ENCODE data around the gene ORM2.

The ORM2 gene

GRCh38 chr9:114365194-114365593 lies 35.5 kb downstream of the ORM2 start:
- Histone ChIP-seq H3K18ac (ENCODE audit: low read depth in 1 of 2, low read length in 2 of 2) (no peak overlapping the region), H2AK5ac (ENCODE audit: low read length, severe bottlenecking) (no peak overlapping the region), H4K8ac (ENCODE audit: low read length) (no peak overlapping the region), H2BK5ac (ENCODE audit: low read depth, low read length, poor library complexity, severe bottlenecking) (no peak overlapping the region), H2AFZ (ENCODE audit: low read depth, low read length) (no peak overlapping the region), H3K4me1 (ENCODE audit: control insufficient read depth, insufficient read depth, low read depth, low read length) (peaks cover 16% of the 10 kb centered on the region), H2BK15ac (ENCODE audit: low read depth, poor library complexity, severe bottlenecking) (no peak overlapping the region), H3K4me2 (ENCODE audit: low read length, poor library complexity, severe bottlenecking) (no peak overlapping the region), H3K27ac (ENCODE audit: low read length, poor library complexity, severe bottlenecking) (no peak overlapping the region), H3K9ac (ENCODE audit: low read length) (no peak overlapping the region), H2BK12ac (ENCODE audit: low read length in 2 of 2) (no peak overlapping the region), H3K36me3 (ENCODE audit: control insufficient read depth in 1 of 2, insufficient read depth in 2 of 2, low read depth in 1 of 2, low read length in 2 of 2) (peaks cover 46 to 66% of the 10 kb centered on the region in 2 experiments), H3K4ac (ENCODE audit: low read depth in 1 of 2, low read length in 2 of 2) (no peak overlapping the region), H3K4me3 (ENCODE audit: insufficient read depth in 1 of 2, low read depth in 1 of 2, low read length in 2 of 2) (no peak overlapping the region), H3K14ac (ENCODE audit: low read length in 2 of 2) (no peak overlapping the region), H3K23ac (ENCODE audit: low read length in 2 of 2) (no peak overlapping the region), H3K79me1 (replicated peaks; ENCODE audit: low read length, poor library complexity, severe bottlenecking) (peaks cover 25% of the 10 kb centered on the region), H3K9me3 (ENCODE audit: control insufficient read depth, low read length) (no peaks in the 10 kb centered on the region), H3K27me3 (ENCODE audit: control insufficient read depth in 1 of 2, insufficient read depth in 1 of 2, low read length in 2 of 2) (no peaks in the 10 kb centered on the region), H4K91ac (ENCODE audit: low read length) (no peak overlapping the region), H2BK120ac (ENCODE audit: low read depth, low read length) (no peak overlapping the region)
- no CpG with 5 or more reads among the region's 2 CpGs for WGBS
- no peak for DNase-seq

GRCh38 chr9:114366334-114367128 lies 36.9 kb downstream of the ORM2 start:
- Histone ChIP-seq H3K23ac (ENCODE audit: low read length in 2 of 2) (no peak overlapping the region), H3K4me3 (ENCODE audit: insufficient read depth in 1 of 2, low read depth in 1 of 2, low read length in 2 of 2) (no peak overlapping the region), H2BK12ac (ENCODE audit: low read length in 2 of 2) (no peak overlapping the region), H4K8ac (ENCODE audit: low read length) (no peak overlapping the region), H2AFZ (ENCODE audit: low read depth, low read length) (no peak overlapping the region), H3K36me3 (ENCODE audit: control insufficient read depth in 1 of 2, insufficient read depth in 2 of 2, low read depth in 1 of 2, low read length in 2 of 2) (peaks cover 46 to 57% of the 10 kb centered on the region in 2 experiments), H3K9me3 (ENCODE audit: control insufficient read depth, low read length) (no peaks in the 10 kb centered on the region), H3K4ac (ENCODE audit: low read depth in 1 of 2, low read length in 2 of 2) (no peak overlapping the region), H3K14ac (ENCODE audit: low read length in 2 of 2) (no peak overlapping the region), H2BK15ac (ENCODE audit: low read depth, poor library complexity, severe bottlenecking) (no peak overlapping the region), H4K91ac (ENCODE audit: low read length) (no peak overlapping the region), H3K4me1 (ENCODE audit: control insufficient read depth, insufficient read depth, low read depth, low read length) (peaks cover 21% of the 10 kb centered on the region), H3K79me1 (replicated peaks; ENCODE audit: low read length, poor library complexity, severe bottlenecking) (peaks cover 29% of the 10 kb centered on the region), H2BK120ac (ENCODE audit: low read depth, low read length) (no peak overlapping the region), H3K27me3 (ENCODE audit: control insufficient read depth in 1 of 2, insufficient read depth in 1 of 2, low read length in 2 of 2) (no peaks in the 10 kb centered on the region), H3K4me2 (ENCODE audit: low read length, poor library complexity, severe bottlenecking) (no peak overlapping the region), H3K18ac (ENCODE audit: low read depth in 1 of 2, low read length in 2 of 2) (no peak overlapping the region), H3K27ac (ENCODE audit: low read length, poor library complexity, severe bottlenecking) (peak overlapping the region; percentile 73), H2AK5ac (ENCODE audit: low read length, severe bottlenecking) (no peak overlapping the region), H2BK5ac (ENCODE audit: low read depth, low read length, poor library complexity, severe bottlenecking) (no peak overlapping the region), H3K9ac (ENCODE audit: low read length) (peak overlapping the region; percentile 31)
- 27% methylated on average over 10 of the region's 10 CpGs for WGBS
- DNase-seq: peak; percentile 94

- 100% methylated on average over 6 of the region's 6 CpGs for WGBS
- Histone ChIP-seq H3K4me2 (ENCODE audit: low read length, poor library complexity, severe bottlenecking) (no peak overlapping the region), H3K9me3 (ENCODE audit: control insufficient read depth, low read length) (no peaks in the 10 kb centered on the region)
These were observed 37.7 kb downstream of the ORM2 start for GRCh38 chr9:114367366-114367765.

GRCh38 chr9:114367772-114368569 lies 38.3 kb downstream of the ORM2 start:
- Histone ChIP-seq H3K4me2 (ENCODE audit: low read length, poor library complexity, severe bottlenecking) (no peak overlapping the region), H4K91ac (ENCODE audit: low read length) (peak overlapping the region; percentile 72), H3K4ac (ENCODE audit: low read depth in 1 of 2, low read length in 2 of 2) (peak overlapping the region in 1 of 2 experiments; percentile 58), H2BK12ac (ENCODE audit: low read length in 2 of 2) (peak overlapping the region; percentile 60 to 69), H3K23ac (ENCODE audit: low read length in 2 of 2) (peak overlapping the region in 1 of 2 experiments; percentile 14), H3K9ac (ENCODE audit: low read length) (no peak overlapping the region), H3K4me3 (ENCODE audit: insufficient read depth in 1 of 2, low read depth in 1 of 2, low read length in 2 of 2) (no peak overlapping the region), H2AK5ac (ENCODE audit: low read length, severe bottlenecking) (peak overlapping the region; percentile 85), H2BK120ac (ENCODE audit: low read depth, low read length) (no peak overlapping the region), H3K14ac (ENCODE audit: low read length in 2 of 2) (no peak overlapping the region), H3K9me3 (ENCODE audit: control insufficient read depth, low read length) (no peaks in the 10 kb centered on the region), H3K27ac (ENCODE audit: low read length, poor library complexity, severe bottlenecking) (no peak overlapping the region), H2AFZ (ENCODE audit: low read depth, low read length) (no peak overlapping the region), H3K18ac (ENCODE audit: low read depth in 1 of 2, low read length in 2 of 2) (peak overlapping the region; percentile 1 to 49), H3K36me3 (ENCODE audit: control insufficient read depth in 1 of 2, insufficient read depth in 2 of 2, low read depth in 1 of 2, low read length in 2 of 2) (peaks cover 49% of the 10 kb centered on the region in 2 experiments), H3K27me3 (ENCODE audit: control insufficient read depth in 1 of 2, insufficient read depth in 1 of 2, low read length in 2 of 2) (no peaks in the 10 kb centered on the region), H2BK15ac (ENCODE audit: low read depth, poor library complexity, severe bottlenecking) (peak overlapping the region; percentile 75), H3K79me1 (replicated peaks; ENCODE audit: low read length, poor library complexity, severe bottlenecking) (peaks cover 25% of the 10 kb centered on the region), H2BK5ac (ENCODE audit: low read depth, low read length, poor library complexity, severe bottlenecking) (no peak overlapping the region), H3K4me1 (ENCODE audit: control insufficient read depth, insufficient read depth, low read depth, low read length) (peaks cover 34% of the 10 kb centered on the region), H4K8ac (ENCODE audit: low read length) (no peak overlapping the region)
- no peak for DNase-seq
- 96% methylated on average over 14 of the region's 14 CpGs for WGBS

More at GRCh38 chr9:114367366-114367765, 37.7 kb downstream of the ORM2 start:
- no peak overlapping the region for H2BK120ac ChIP-seq (ENCODE audit: low read depth, low read length)
- peak overlapping the region; percentile 60 to 69 for H2BK12ac ChIP-seq (ENCODE audit: low read length in 2 of 2)
- H2AK5ac ChIP-seq (ENCODE audit: low read length, severe bottlenecking): peak overlapping the region; percentile 85
- no peak overlapping the region for H3K4me3 ChIP-seq (ENCODE audit: insufficient read depth in 1 of 2, low read depth in 1 of 2, low read length in 2 of 2)
- no peak for DNase-seq
- no peaks in the 10 kb centered on the region for H3K27me3 ChIP-seq (ENCODE audit: control insufficient read depth in 1 of 2, insufficient read depth in 1 of 2, low read length in 2 of 2)
- no peak overlapping the region for H2AFZ ChIP-seq (ENCODE audit: low read depth, low read length)
- H2BK15ac ChIP-seq (ENCODE audit: low read depth, poor library complexity, severe bottlenecking): peak overlapping the region; percentile 83
- H3K18ac ChIP-seq (ENCODE audit: low read depth in 1 of 2, low read length in 2 of 2): peak overlapping the region; percentile 50 to 58
- H3K9ac ChIP-seq (ENCODE audit: low read length): no peak overlapping the region
- peaks cover 29% of the 10 kb centered on the region for H3K4me1 ChIP-seq (ENCODE audit: control insufficient read depth, insufficient read depth, low read depth, low read length)
- peak overlapping the region; percentile 86 for H4K8ac ChIP-seq (ENCODE audit: low read length)
- H3K36me3 ChIP-seq (ENCODE audit: control insufficient read depth in 1 of 2, insufficient read depth in 2 of 2, low read depth in 1 of 2, low read length in 2 of 2): peaks cover 46 to 55% of the 10 kb centered on the region in 2 experiments
- no peak overlapping the region for H3K27ac ChIP-seq (ENCODE audit: low read length, poor library complexity, severe bottlenecking)
- H4K91ac ChIP-seq (ENCODE audit: low read length): peak overlapping the region; percentile 72
- peaks cover 26% of the 10 kb centered on the region for H3K79me1 ChIP-seq (replicated peaks; ENCODE audit: low read length, poor library complexity, severe bottlenecking)
- no peak overlapping the region for H2BK5ac ChIP-seq (ENCODE audit: low read depth, low read length, poor library complexity, severe bottlenecking)
- H3K23ac ChIP-seq (ENCODE audit: low read length in 2 of 2): no peak overlapping the region
- H3K14ac ChIP-seq (ENCODE audit: low read length in 2 of 2): no peak overlapping the region
- peak overlapping the region in 1 of 2 experiments; percentile 59 for H3K4ac ChIP-seq (ENCODE audit: low read depth in 1 of 2, low read length in 2 of 2)
